ENCODE data around the gene UNC13D.
"Not testable (repeated sequence)": the region's sequence is repeated elsewhere in the genome, so short reads cannot be mapped to it uniquely, and the experiment has no call there.

The UNC13D gene

GRCh38 chr17:75819116-75819515, 25.1 kb downstream of the UNC13D start:
- DNase-seq = no peak

GRCh38 chr17:75818326-75818885, 25.8 kb downstream of the UNC13D start:
- no peak for DNase-seq

GRCh38 chr17:75817571-75817970, 26.6 kb downstream of the UNC13D start:
- DNase-seq = no peak

GRCh38 chr17:75816693-75817092, 27.5 kb downstream of the UNC13D start:
- DNase-seq = no peak

- no peak for DNase-seq
Observed at GRCh38 chr17:75815399-75815798, 28.8 kb downstream of the UNC13D start.

- peak; percentile 53 for DNase-seq
Observed at GRCh38 chr17:75814900-75815373, 29.3 kb downstream of the UNC13D start.

GRCh38 chr17:75814021-75814395, 30.2 kb downstream of the UNC13D start:
- DNase-seq = no peak

- no peak for DNase-seq
Observed at GRCh38 chr17:75813081-75814020, 30.9 kb downstream of the UNC13D start.

GRCh38 chr17:75812096-75813013, 31.8 kb downstream of the UNC13D start:
- DNase-seq = no peak

GRCh38 chr17:75811174-75811573, 33.0 kb downstream of the UNC13D start:
- no peak for DNase-seq

- DNase-seq = not testable (repeated sequence)
Observed at GRCh38 chr17:75810756-75811155, 33.4 kb downstream of the UNC13D start.

GRCh38 chr17:75810216-75810615, 34.0 kb downstream of the UNC13D start:
- DNase-seq = no peak

- no peak for DNase-seq
Observed at GRCh38 chr17:75809631-75810111, 34.5 kb downstream of the UNC13D start.

- peak; percentile 50 for DNase-seq
Observed at GRCh38 chr17:75808905-75809621, 35.1 kb downstream of the UNC13D start.

- DNase-seq = no peak
Observed at GRCh38 chr17:75808549-75808904, 35.7 kb downstream of the UNC13D start.

- no peak for DNase-seq
Observed at GRCh38 chr17:75807861-75808260, 36.3 kb downstream of the UNC13D start.

- DNase-seq = no peak
Observed at GRCh38 chr17:75806822-75807500, 37.2 kb downstream of the UNC13D start.

- DNase-seq = no peak
Observed at GRCh38 chr17:75803883-75804282, 40.3 kb downstream of the UNC13D start.

GRCh38 chr17:75799402-75799801, 44.8 kb downstream of the UNC13D start:
- no peak for DNase-seq

GRCh38 chr17:75795820-75796607, 48.2 kb downstream of the UNC13D start:
- no peak for DNase-seq

GRCh38 chr17:75793460-75793859, 50.7 kb downstream of the UNC13D start:
- no peak for DNase-seq
